Adrenal gland (tissue), 5 donors: ENCODE data around the gene BBLN.

Source experiments
- CTCF ChIP-seq, 6 experiments: fragments of 450-650 bp in 4 of 6; fragments of 200-600 bp in 2 of 6; sonication (generic) in 1 of 6; IDR thresholded peaks; 1 replicate in 5 of 6; 2 replicates in 1 of 6; pipeline versions ENCODE4 v1.5.1 to v1.8.0; 2016 to 2021; ENCODE audit warnings: antibody characterized with exemption in 6 of 6, mild to moderate bottlenecking in 2 of 6, moderate library complexity in 1 of 6
- POLR2A ChIP-seq, 2 donors: fragments of 450-650 bp; IDR thresholded peaks; one replicate each; pipeline ENCODE4 v1.6.1; 2017; ENCODE audit warnings: antibody characterized with exemption in 2 of 2, mild to moderate bottlenecking in 2 of 2, moderate library complexity in 1 of 2
- donor health status: DM: no; HTN: no; CAD: no.

DNA sequence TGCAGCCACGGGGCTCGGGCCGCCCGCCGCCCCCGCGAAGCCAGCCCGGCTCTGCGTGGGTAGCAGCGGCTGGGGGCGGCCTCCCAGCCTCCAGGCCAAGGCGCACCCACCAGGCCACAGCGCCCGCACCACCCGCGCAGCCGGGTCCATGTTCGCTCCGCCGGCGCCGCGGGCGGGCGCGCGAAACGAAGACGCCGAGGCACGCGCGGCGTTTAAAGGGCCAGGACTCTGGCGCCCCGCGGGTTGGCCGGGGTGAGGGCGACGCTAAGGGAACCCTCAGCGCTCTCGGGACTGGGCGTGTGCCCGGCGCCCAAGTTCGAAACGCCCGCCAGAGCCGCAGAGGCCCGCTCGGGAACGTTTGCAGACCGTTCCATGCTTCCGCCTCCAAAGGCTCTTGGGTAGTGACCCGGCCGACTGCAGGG is 32.5 kb upstream of the BBLN start, which contains the start of gene PTGES2:
- TF ChIP-seq CTCF (IDR thresholded peaks at IDR 0.05) (no peak), POLR2A (IDR thresholded peaks at IDR 0.05) (peak in 1 of 2 donors; percentile 24)
